D721Med (cell line): ENCODE results near the gene PSG7.
"Not testable (repeated sequence)": the region's sequence is repeated elsewhere in the genome, so short reads cannot be mapped to it uniquely, and the experiment has no call there.

Experiments used
- DNase-seq: peaks from one replicate; pipeline ENCODE4 v3.0.0; 2011; ENCODE audit warnings: low spot score; ENCODE audit not compliant: insufficient read length
- FAIRE-seq: peaks from 2 replicates; lab custom pipeline; 2011; peaks lifted over from hg19 to GRCh38; lab: Jason Lieb, UNC
- TF ChIP-seq, protein P1 (sequence below): IDR thresholded peaks from 2 replicates; pipeline ENCODE4 v1.5.1; 2012; ENCODE audit warnings: mild to moderate bottlenecking, control low read depth; ENCODE audit not compliant: insufficient read depth; ENCODE audit errors: missing control alignments

Gene PSG7

GRCh38 chr19:42930214-42930613 is 6.8 kb downstream of the PSG7 start:
- TF ChIP-seq, protein P1, sequence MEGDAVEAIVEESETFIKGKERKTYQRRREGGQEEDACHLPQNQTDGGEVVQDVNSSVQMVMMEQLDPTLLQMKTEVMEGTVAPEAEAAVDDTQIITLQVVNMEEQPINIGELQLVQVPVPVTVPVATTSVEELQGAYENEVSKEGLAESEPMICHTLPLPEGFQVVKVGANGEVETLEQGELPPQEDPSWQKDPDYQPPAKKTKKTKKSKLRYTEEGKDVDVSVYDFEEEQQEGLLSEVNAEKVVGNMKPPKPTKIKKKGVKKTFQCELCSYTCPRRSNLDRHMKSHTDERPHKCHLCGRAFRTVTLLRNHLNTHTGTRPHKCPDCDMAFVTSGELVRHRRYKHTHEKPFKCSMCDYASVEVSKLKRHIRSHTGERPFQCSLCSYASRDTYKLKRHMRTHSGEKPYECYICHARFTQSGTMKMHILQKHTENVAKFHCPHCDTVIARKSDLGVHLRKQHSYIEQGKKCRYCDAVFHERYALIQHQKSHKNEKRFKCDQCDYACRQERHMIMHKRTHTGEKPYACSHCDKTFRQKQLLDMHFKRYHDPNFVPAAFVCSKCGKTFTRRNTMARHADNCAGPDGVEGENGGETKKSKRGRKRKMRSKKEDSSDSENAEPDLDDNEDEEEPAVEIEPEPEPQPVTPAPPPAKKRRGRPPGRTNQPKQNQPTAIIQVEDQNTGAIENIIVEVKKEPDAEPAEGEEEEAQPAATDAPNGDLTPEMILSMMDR = peak; percentile 39
- FAIRE-seq, DNase-seq: not testable (repeated sequence)

GRCh38 chr19:42928896-42929295 is 8.1 kb downstream of the PSG7 start:
- no peak for FAIRE-seq
- DNase-seq = no peak
- TF ChIP-seq, protein P1 = no peak

- FAIRE-seq (no peak), DNase-seq (no peak)
- TF ChIP-seq, protein P1 = no peak
Measured at GRCh38 chr19:42926781-42927180, 10.2 kb downstream of the PSG7 start.

DNA sequence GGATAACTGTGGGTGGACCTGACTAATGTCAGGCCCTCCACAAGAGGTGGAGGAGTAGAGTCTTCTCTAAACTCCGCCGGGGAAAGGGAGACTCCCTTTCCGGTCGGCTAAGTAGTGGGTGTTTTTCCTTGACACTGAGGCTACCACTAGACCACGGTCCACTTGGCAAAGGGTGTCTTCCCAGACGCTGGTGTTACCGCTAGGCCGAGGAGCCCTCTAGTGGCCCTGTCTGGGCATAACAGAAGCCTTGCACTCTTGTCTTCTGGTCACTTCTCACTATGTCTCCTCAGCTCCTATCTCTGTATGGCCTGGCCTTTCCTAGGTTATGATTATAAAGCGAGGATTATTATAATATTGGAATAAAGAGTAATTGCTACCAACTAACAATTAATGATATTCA is 13.9 kb downstream of the PSG7 start:
- TF ChIP-seq, protein P1 = peak; percentile 49
- DNase-seq, FAIRE-seq: not testable (repeated sequence)

- not testable (repeated sequence) for FAIRE-seq, DNase-seq
Measured at GRCh38 chr19:42920971-42921370, 16.0 kb downstream of the PSG7 start.

GRCh38 chr19:42919757-42920079 is 17.3 kb downstream of the PSG7 start:
- TF ChIP-seq, protein P1 = no peak
- no peak for FAIRE-seq

DNA sequence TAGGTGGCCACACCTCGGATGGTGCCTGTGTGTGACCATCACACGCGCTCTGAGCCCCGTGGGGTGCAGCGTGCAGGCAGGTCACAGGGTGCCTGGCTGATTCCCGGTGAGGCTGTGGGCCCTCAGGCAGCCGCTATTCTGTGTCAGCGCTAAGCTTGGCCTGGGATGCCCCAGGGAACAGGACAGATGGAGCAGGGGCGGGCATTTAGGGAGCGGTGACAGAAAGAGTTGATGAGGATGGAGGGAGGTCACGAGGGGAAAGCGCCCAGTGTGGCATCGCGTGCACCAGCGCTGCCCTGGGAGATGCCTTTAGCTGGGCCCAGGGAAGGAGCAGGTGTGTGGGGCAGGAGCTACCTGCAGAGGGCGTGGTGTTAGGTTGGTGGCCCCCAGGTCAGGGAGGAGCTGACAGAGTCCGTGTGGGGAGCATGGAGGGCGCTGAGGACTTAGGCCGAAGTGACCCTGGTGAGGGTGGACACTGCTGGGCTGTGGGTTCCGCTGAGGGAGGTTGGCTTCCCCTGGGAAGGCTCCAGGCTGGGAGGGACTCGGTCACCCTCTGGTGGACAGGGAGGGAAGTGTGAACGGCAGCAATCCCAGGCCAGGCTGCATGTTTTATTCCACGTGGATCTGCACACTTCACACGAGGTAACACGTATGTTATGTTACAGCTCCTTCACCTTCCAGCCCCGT is 17.8 kb downstream of the PSG7 start:
- DNase-seq, FAIRE-seq: not testable (repeated sequence)
- TF ChIP-seq, protein P1 = peak; percentile 6

More at GRCh38 chr19:42919757-42920079, 17.3 kb downstream of the PSG7 start:
- DNase-seq = no peak

DNA sequence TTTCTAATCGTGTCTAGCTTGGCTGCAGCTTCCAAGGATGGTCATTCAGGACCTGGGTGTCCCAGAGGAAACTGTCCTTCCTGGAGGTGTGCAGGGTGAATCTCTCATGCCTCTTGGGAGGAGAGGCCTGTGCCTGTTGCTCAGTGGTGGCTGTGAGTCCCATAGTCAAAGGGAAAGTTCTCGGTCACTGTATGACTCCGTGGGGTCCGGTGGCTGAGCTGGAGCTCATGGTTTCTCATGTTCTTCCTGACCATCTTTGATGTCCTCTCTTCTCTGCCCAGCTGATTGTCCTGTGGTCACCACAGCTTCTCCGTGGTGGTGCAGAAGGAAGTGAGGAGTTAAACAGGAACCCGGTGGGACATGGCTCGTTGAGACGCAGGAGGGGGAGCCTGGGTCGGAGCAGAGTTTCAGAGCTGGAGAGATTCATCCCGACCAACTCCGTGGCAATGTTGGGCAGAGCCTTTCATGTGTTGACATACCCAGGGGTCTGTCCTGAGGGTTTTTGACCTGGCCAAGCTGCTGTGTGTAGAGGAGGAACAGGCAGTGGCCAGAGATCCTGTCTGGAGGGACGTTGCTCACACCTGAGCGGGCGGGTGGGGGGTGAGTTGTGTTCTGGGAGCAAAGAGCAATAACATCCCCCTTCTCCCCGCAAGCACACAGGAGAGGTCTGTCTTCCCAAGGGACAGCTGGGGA is 18.5 kb downstream of the PSG7 start:
- not testable (repeated sequence) for FAIRE-seq, DNase-seq

DNA sequence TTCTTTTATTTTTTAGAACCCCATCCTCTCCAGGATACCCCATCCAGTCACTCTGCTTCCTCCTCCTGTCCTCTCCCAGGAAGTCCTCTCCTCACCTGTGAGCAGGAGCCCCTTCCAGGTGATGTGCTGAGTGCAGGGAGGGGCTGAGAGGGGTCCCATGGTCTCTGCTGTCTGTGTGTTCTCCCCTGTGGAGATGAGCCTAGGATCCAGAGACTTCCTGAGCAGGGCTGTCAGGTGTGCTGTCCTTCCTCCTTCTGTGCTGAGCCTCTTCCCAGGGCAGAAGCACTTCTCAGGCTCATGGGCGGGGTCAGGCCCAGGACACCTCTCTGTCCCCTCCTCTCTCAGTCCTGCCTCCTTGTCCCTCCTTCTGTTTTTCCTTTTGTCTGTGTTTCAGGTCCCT is 19.4 kb downstream of the PSG7 start, which contains the start of gene PSG6:
PSG6 (minus strand) TSS at position 261 of the 400 bp plus-strand sequence; CDS start at position 159, 102 bp downstream.
- DNase-seq, FAIRE-seq: not testable (repeated sequence)

DNA sequence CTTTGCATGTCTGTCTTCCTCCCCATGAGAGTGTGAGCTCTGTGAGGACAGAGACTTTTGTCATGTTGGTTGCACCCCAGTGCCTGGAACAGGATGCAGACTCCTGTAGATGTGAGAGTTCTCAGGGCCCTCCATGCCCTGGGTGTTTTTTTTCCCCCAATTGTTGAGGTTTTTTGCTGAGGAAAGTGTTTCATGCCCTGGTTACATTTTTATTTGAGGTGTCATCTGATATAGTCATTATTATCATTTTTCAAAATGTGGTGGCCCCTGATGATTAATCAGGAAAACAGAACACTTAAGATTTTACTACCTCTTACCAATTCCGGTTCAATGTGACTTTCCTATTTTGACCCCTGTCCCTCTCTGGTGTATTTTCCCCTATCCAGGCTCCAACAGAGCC is 20.1 kb downstream of the PSG7 start:
- not testable (repeated sequence) for DNase-seq

GRCh38 chr19:42913516-42913915 is 23.5 kb downstream of the PSG7 start:
- not testable (repeated sequence) for FAIRE-seq, DNase-seq

More for the DNA sequence above, 20.1 kb downstream of the PSG7 start:
- FAIRE-seq = not testable (repeated sequence)

GRCh38 chr19:42912941-42913340 is 24.1 kb downstream of the PSG7 start:
- DNase-seq, FAIRE-seq: not testable (repeated sequence)
